Right lobe of liver (tissue), 6 donors: ENCODE results near the gene MAN2B1. TPM values are rescaled to one million over a fixed set of nuclear protein-coding genes. Genes with fewer than 3 reads are reported as not detected.

Experiments used
- ATAC-seq, 4 donors: fragments of 200-7000 bp; cut with Tn5 transposase; one replicate each; pipeline ENCODE4 v1.9.1; 2020; ENCODE audit warnings: mild to moderate bottlenecking in 4 of 4, moderate library complexity in 4 of 4
- DNase-seq, 3 donors: peaks; one replicate each; pipeline ENCODE4 v3.0.0-alpha.2; 2020
- H3K27ac ChIP-seq, 3 donors: fragments of 200-600 bp; one replicate each; pipeline ENCODE4 v1.8.0; 2022
- H3K27me3 ChIP-seq, 2 donors: fragments of 200-600 bp; one replicate each; pipeline ENCODE4 v1.8.0; 2022
- H3K36me3 ChIP-seq, 4 donors: fragments of 200-600 bp; sonication (generic) in 1 of 4; one replicate each; pipeline versions ENCODE4 v1.5.1 to v1.8.0; 2017 to 2022; ENCODE audit warnings: control low read depth in 1 of 4
- H3K4me1 ChIP-seq, 4 donors: fragments of 200-600 bp; sonication (generic) in 1 of 4; one replicate each; pipeline versions ENCODE4 v1.5.1 to v1.8.0; 2017 to 2022; ENCODE audit warnings: control low read depth in 1 of 4
- H3K4me3 ChIP-seq, 3 donors: fragments of 200-600 bp; one replicate each; pipeline ENCODE4 v1.8.0; 2022
- H3K9me3 ChIP-seq, 4 donors: fragments of 200-600 bp; sonication (generic) in 1 of 4; one replicate each; pipeline versions ENCODE4 v1.5.1 to v1.8.0; 2017 to 2022; ENCODE audit warnings: control low read depth in 1 of 4
- POLR2A ChIP-seq: fragments of 450-650 bp; IDR thresholded peaks from one replicate; pipeline ENCODE4 v1.6.1; 2017; ENCODE audit warnings: antibody characterized with exemption, mild to moderate bottlenecking
- WGBS: methylation state at CpG from one replicate; pipeline ENCODE4 v1.1.6; 2018; ENCODE audit warnings: low coverage, low lambda C conversion rate; ENCODE audit not compliant: insufficient coverage; ENCODE audit errors: missing lambda C conversion rate; 5-methylcytosine and 5-hydroxymethylcytosine counted together
- intact Hi-C, 2 donors: fragments of 100-400 bp; cut with DNase I; formaldehyde crosslinking; loops; one replicate each; pipeline versions ENCODE4 v1.11.2 to v1.14.1; 2022
- total RNA-seq, 6 experiments: library from RNA; depleted of rRNA in 2 of 6; stranded (reverse); fragments of >200 nt in 2 of 6; fragmentation: NEBNext Ultra II Directional in 3 of 6; extraction: Animal tissue kit (Norgen Biotek cat#: 25700) in 3 of 6; gene quantifications; one replicate each; pipeline versions ENCODE4 v1.1.0 to v1.2.4, GENCODE V29; 2016 to 2023
- TF ChIP-seq, protein P1 (sequence below), 4 donors: fragments of 200-600 bp in 3 of 4; fragments of 450-650 bp in 1 of 4; IDR thresholded peaks; one replicate each; pipeline versions ENCODE4 v1.5.1 to v1.8.0; 2016 to 2022; ENCODE audit warnings: antibody characterized with exemption in 4 of 4, mild to moderate bottlenecking in 2 of 4
- donor health status: DM: no; HTN: yes; CAD: no.
- donor health status: DM: no; HTN: no; CAD: no.
- donor health status: DM: no; HTN: no; CAD: no.
- donor health status: DM: no; HTN: yes; CAD: no.
- donor health status: DM: no; HTN: yes; CAD: no.

The MAN2B1 gene
- total RNA-seq, 6 experiments from 2014 or later: 32.7 to 76.5 (median 53.6) TPM

- no peaks in the 10 kb centered on the region for H3K27me3 ChIP-seq
- H3K27ac ChIP-seq: no peak overlapping the region
- intact Hi-C loops: no loop called here
- WGBS: 83% methylated on average over 1 of the region's 12 CpGs
- no peak for TF ChIP-seq POLR2A
- H3K4me1 ChIP-seq: peaks cover 0 to 19% (median 0%) of the 10 kb centered on the region in 4 donors
- H3K4me3 ChIP-seq: no peak overlapping the region
- H3K36me3 ChIP-seq: peaks cover 0 to 66% (median 26%) of the 10 kb centered on the region in 4 donors
- H3K9me3 ChIP-seq: no peaks in the 10 kb centered on the region
- DNase-seq: no peak
- ATAC-seq: no peak
Observed at GRCh38 chr19:12676928-12677327, 10.4 kb upstream of the MAN2B1 start.

DNA sequence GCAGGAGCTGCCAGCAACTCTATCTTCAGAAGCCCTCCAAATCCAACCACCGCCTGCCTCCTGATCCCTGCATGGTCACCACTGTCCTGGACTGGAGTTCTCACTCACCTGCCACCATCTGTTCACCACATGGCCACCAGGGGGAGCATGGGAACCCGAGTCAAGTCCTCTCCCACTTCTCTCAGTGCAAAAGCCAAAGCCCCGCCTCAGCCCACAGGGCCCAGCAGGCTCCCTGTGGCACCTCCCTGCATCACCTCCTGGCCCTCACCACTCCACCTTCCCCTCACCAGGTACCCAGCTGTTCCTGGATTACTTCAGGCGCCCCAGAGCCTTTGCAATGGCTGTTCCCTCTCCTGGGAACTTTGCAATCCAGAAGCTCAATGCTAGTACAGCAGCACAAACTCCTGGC lies 9.8 kb upstream of the MAN2B1 start:
- Histone ChIP-seq H3K27ac (no peak overlapping the region), H3K27me3 (no peaks in the 10 kb centered on the region), H3K4me3 (no peak overlapping the region), H3K9me3 (no peaks in the 10 kb centered on the region), H3K36me3 (peaks cover 0 to 66% (median 26%) of the 10 kb centered on the region in 4 donors), H3K4me1 (peaks cover 0 to 19% (median 0%) of the 10 kb centered on the region in 4 donors)
- TF ChIP-seq POLR2A: no peak
- TF ChIP-seq, protein P1, sequence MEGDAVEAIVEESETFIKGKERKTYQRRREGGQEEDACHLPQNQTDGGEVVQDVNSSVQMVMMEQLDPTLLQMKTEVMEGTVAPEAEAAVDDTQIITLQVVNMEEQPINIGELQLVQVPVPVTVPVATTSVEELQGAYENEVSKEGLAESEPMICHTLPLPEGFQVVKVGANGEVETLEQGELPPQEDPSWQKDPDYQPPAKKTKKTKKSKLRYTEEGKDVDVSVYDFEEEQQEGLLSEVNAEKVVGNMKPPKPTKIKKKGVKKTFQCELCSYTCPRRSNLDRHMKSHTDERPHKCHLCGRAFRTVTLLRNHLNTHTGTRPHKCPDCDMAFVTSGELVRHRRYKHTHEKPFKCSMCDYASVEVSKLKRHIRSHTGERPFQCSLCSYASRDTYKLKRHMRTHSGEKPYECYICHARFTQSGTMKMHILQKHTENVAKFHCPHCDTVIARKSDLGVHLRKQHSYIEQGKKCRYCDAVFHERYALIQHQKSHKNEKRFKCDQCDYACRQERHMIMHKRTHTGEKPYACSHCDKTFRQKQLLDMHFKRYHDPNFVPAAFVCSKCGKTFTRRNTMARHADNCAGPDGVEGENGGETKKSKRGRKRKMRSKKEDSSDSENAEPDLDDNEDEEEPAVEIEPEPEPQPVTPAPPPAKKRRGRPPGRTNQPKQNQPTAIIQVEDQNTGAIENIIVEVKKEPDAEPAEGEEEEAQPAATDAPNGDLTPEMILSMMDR (IDR thresholded peaks at IDR 0.05): peak; percentile 78 to 86 (median 82)
- intact Hi-C loops: no loop called here
- WGBS: no CpG with 5 or more reads among the region's 4 CpGs
- DNase-seq (peak; percentile 84 to 88 (median 85)), ATAC-seq (peak; percentile 56 to 74 (median 68))

GRCh38 chr19:12675940-12676339 lies 9.4 kb upstream of the MAN2B1 start:
- intact Hi-C loops: no loop called here
- Histone ChIP-seq H3K4me1 (peaks cover 0 to 19% (median 0%) of the 10 kb centered on the region in 4 donors), H3K4me3 (no peak overlapping the region), H3K36me3 (peaks cover 0 to 66% (median 26%) of the 10 kb centered on the region in 4 donors), H3K27ac (no peak overlapping the region), H3K27me3 (no peaks in the 10 kb centered on the region), H3K9me3 (no peaks in the 10 kb centered on the region)
- DNase-seq (no peak), ATAC-seq (no peak)
- TF ChIP-seq, protein P1 (IDR thresholded peaks at IDR 0.05): no peak
- no peak for TF ChIP-seq POLR2A
- no CpG with 5 or more reads among the region's 15 CpGs for WGBS

- intact Hi-C loops: no loop called here
- H3K4me3 ChIP-seq: no peak overlapping the region
- no peaks in the 10 kb centered on the region for H3K9me3 ChIP-seq
- DNase-seq (no peak), ATAC-seq (no peak)
- peaks cover 0 to 66% (median 26%) of the 10 kb centered on the region in 4 donors for H3K36me3 ChIP-seq
- WGBS: 93% methylated on average over 5 of the region's 10 CpGs
- no peak for TF ChIP-seq POLR2A
- TF ChIP-seq, protein P1 (IDR thresholded peaks at IDR 0.05): no peak
- no peaks in the 10 kb centered on the region for H3K27me3 ChIP-seq
- H3K4me1 ChIP-seq: peaks cover 0 to 24% (median 0%) of the 10 kb centered on the region in 4 donors
- no peak overlapping the region for H3K27ac ChIP-seq
Observed at GRCh38 chr19:12675399-12675798, 8.9 kb upstream of the MAN2B1 start.

GRCh38 chr19:12672744-12673143 lies 6.2 kb upstream of the MAN2B1 start:
- Histone ChIP-seq H3K9me3 (no peaks in the 10 kb centered on the region), H3K27ac (no peak overlapping the region), H3K4me3 (no peak overlapping the region), H3K27me3 (no peaks in the 10 kb centered on the region), H3K4me1 (peaks cover 0 to 26% (median 7%) of the 10 kb centered on the region in 4 donors), H3K36me3 (peaks cover 0 to 46% (median 20%) of the 10 kb centered on the region in 4 donors)
- ATAC-seq (no peak), DNase-seq (no peak)
- TF ChIP-seq POLR2A: no peak
- TF ChIP-seq, protein P1 (IDR thresholded peaks at IDR 0.05): no peak
- no CpG with 5 or more reads among the region's 10 CpGs for WGBS
- intact Hi-C loops: loop anchor here in 1 of 2 donors (5.0 kb wide), 1 partner anchor 110 kb away; no protein-coding TSS in a partner anchor
